H1 (cell line): ENCODE data around the gene TMEM116. TPM values are rescaled to one million over a fixed set of nuclear protein-coding genes. Genes with fewer than 3 reads are reported as not detected.
"Not testable (repeated sequence)": the region's sequence is repeated elsewhere in the genome, so short reads cannot be mapped to it uniquely, and the experiment has no call there.

ENCODE experiments used
- CTCF ChIA-PET: fragments of 300-600 bp; sonication (Branson Sonifier 250); formaldehyde crosslinking; loops from one replicate; lab custom pipeline; 2021; ENCODE audit not compliant: partially characterized antibody; lab: Charles Lee
- POLR2A ChIA-PET: fragments of 300-600 bp; sonication (Branson Sonifier 250); formaldehyde crosslinking; loops from one replicate; lab custom pipeline; 2021; ENCODE audit warnings: inconsistent platforms; ENCODE audit not compliant: partially characterized antibody; lab: Charles Lee
- DNase-seq, 2 experiments: peaks; one replicate each; pipeline versions ENCODE4 v3.0.0 to v3.0.0-alpha.2; 2010 to 2022; ENCODE audit warnings: low spot score in 2 of 2, low read depth in 1 of 2, mixed read lengths in 1 of 2
- FAIRE-seq: peaks from 2 replicates; lab custom pipeline; 2011; peaks lifted over from hg19 to GRCh38; lab: Jason Lieb, UNC
- H2AFZ ChIP-seq: 2 replicates; pipeline ENCODE4 v1.8.1; 2012; ENCODE audit warnings: low read length, inconsistent platforms
- H2AK5ac ChIP-seq: 2 replicates; pipeline ENCODE4 v1.6.1; 2013; ENCODE audit warnings: low read depth, low read length
- H2BK120ac ChIP-seq: replicated peaks from 2 replicates; pipeline ENCODE3; 2013; ENCODE audit warnings: low read depth, low read length, inconsistent platforms
- H2BK12ac ChIP-seq: 2 replicates; pipeline ENCODE4 v1.6.1; 2013; ENCODE audit warnings: low read depth, low read length
- H2BK15ac ChIP-seq: 2 replicates; pipeline ENCODE4 v1.6.1; 2013; ENCODE audit warnings: low read length
- H2BK20ac ChIP-seq: 2 replicates; pipeline ENCODE4 v1.6.1; 2013; ENCODE audit warnings: low read length
- H2BK5ac ChIP-seq: 2 replicates; pipeline ENCODE4 v1.6.1; 2013; ENCODE audit warnings: low read depth, low read length
- H3K14ac ChIP-seq: 2 replicates; pipeline ENCODE4 v1.6.1; 2013; ENCODE audit warnings: inconsistent platforms; ENCODE audit not compliant: insufficient read length
- H3K18ac ChIP-seq: 2 replicates; pipeline ENCODE4 v1.6.1; 2013; ENCODE audit warnings: low read length; ENCODE audit errors: extremely low read depth
- H3K23ac ChIP-seq: 2 replicates; pipeline ENCODE4 v1.6.1; 2013; ENCODE audit warnings: inconsistent platforms; ENCODE audit not compliant: insufficient read length
- H3K23me2 ChIP-seq: 2 replicates; pipeline ENCODE4 v1.6.1; 2013; ENCODE audit warnings: low read depth, low read length
- H3K27ac ChIP-seq: 2 replicates; pipeline ENCODE4 v1.6.1; 2011; ENCODE audit warnings: low read depth, low read length, inconsistent platforms
- H3K27me3 ChIP-seq, 4 experiments: replicated peaks in 1 of 4; 1 replicate in 1 of 4; 2 replicates in 3 of 4; pipeline versions ENCODE4 v1.6.1 to v1.8.1; 2011 to 2013; ENCODE audit warnings: low read length in 3 of 4, mild to moderate bottlenecking in 3 of 4, inconsistent platforms in 2 of 4, mixed read lengths in 2 of 4, moderate library complexity in 1 of 4; ENCODE audit not compliant: control insufficient read depth in 3 of 4, insufficient read depth in 3 of 4; ENCODE audit errors: extremely low read depth in 1 of 4
- H3K36me3 ChIP-seq, 4 experiments: 2 replicates each; pipeline versions ENCODE4 v1.6.1 to v1.8.1; 2011 to 2013; ENCODE audit warnings: mild to moderate bottlenecking in 4 of 4, low read length in 3 of 4, moderate library complexity in 2 of 4, control low read depth in 1 of 4, inconsistent platforms in 1 of 4; ENCODE audit not compliant: insufficient read depth in 4 of 4, control insufficient read depth in 2 of 4
- H3K4ac ChIP-seq: replicated peaks from 2 replicates; pipeline ENCODE3; 2013; ENCODE audit warnings: low read length, low read depth, mixed read lengths, inconsistent platforms; ENCODE audit not compliant: insufficient read length
- H3K4me1 ChIP-seq, 4 experiments: replicated peaks in 1 of 4; 1 replicate in 1 of 4; 2 replicates in 3 of 4; pipeline versions ENCODE4 v1.6.1 to v1.8.1; 2011 to 2013; ENCODE audit warnings: low read length in 3 of 4, inconsistent platforms in 2 of 4, mixed read lengths in 1 of 4; ENCODE audit not compliant: insufficient read depth in 4 of 4, control insufficient read depth in 3 of 4
- H3K4me2 ChIP-seq, 2 experiments: 2 replicates each; pipeline versions ENCODE4 v1.6.1 to v1.8.1; 2011 to 2013; ENCODE audit warnings: low read depth in 2 of 2, low read length in 2 of 2, control low read depth in 1 of 2, inconsistent platforms in 1 of 2, mild to moderate bottlenecking in 1 of 2; ENCODE audit not compliant: insufficient read depth in 1 of 2
- H3K4me3 ChIP-seq, 4 experiments: fragments of 200-600, 300-600 bp in 1 of 4; sonication (generic), shearing (Covaris generic), sonication (Bioruptor Twin) in 1 of 4; 2 replicates each; pipeline versions ENCODE4 v1.5.1 to v1.8.1; 2011 to 2016; ENCODE audit warnings: low read length in 4 of 4, low read depth in 3 of 4, control low read depth in 2 of 4, inconsistent platforms in 2 of 4, mild to moderate bottlenecking in 2 of 4, mixed read lengths in 1 of 4, moderate library complexity in 1 of 4; ENCODE audit not compliant: insufficient read depth in 2 of 4; ENCODE audit errors: extremely low read depth in 1 of 4
- H3K56ac ChIP-seq: replicated peaks from 2 replicates; pipeline ENCODE3; 2013; ENCODE audit warnings: low read depth, mild to moderate bottlenecking, mixed read lengths, low read length, inconsistent platforms; ENCODE audit not compliant: insufficient read length
- H3K79me1 ChIP-seq: 2 replicates; pipeline ENCODE4 v1.6.1; 2013; ENCODE audit warnings: low read depth, low read length, control low read depth
- H3K79me2 ChIP-seq, 2 experiments: 2 replicates each; pipeline versions ENCODE4 v1.6.1 to v1.8.1; 2012 to 2013; ENCODE audit warnings: low read length in 2 of 2, mild to moderate bottlenecking in 2 of 2, inconsistent platforms in 1 of 2; ENCODE audit not compliant: insufficient read depth in 2 of 2, control insufficient read depth in 1 of 2
- H3K9ac ChIP-seq, 4 experiments: replicated peaks in 1 of 4; 1 replicate in 1 of 4; 2 replicates in 3 of 4; pipeline versions ENCODE4 v1.6.1 to v1.8.1; 2011 to 2013; ENCODE audit warnings: low read depth in 3 of 4, low read length in 3 of 4, control low read depth in 2 of 4, mild to moderate bottlenecking in 2 of 4, moderate library complexity in 2 of 4, inconsistent platforms in 1 of 4; ENCODE audit errors: extremely low read depth in 1 of 4
- H3K9me3 ChIP-seq, 2 experiments: 2 replicates each; pipeline versions ENCODE4 v1.6.1 to v1.8.1; 2012 to 2013; ENCODE audit warnings: mild to moderate bottlenecking in 2 of 2, moderate library complexity in 2 of 2, control low read depth in 1 of 2, inconsistent platforms in 1 of 2, low read depth in 1 of 2, low read length in 1 of 2, mixed read lengths in 1 of 2; ENCODE audit not compliant: insufficient read depth in 2 of 2
- H4K20me1 ChIP-seq, 2 experiments: replicated peaks in 1 of 2; 2 replicates each; pipeline versions ENCODE3 to v1.8.1; 2011 to 2013; ENCODE audit warnings: inconsistent platforms in 2 of 2, low read length in 2 of 2, mild to moderate bottlenecking in 1 of 2; ENCODE audit not compliant: insufficient read depth in 2 of 2, control insufficient read depth in 1 of 2
- H4K5ac ChIP-seq: 2 replicates; pipeline ENCODE4 v1.6.1; 2013; ENCODE audit warnings: low read length, low read depth, mixed read lengths, inconsistent platforms; ENCODE audit not compliant: insufficient read length
- H4K8ac ChIP-seq: 2 replicates; pipeline ENCODE4 v1.8.0; 2013; ENCODE audit warnings: mild to moderate bottlenecking, moderate library complexity, low read length, inconsistent platforms; ENCODE audit not compliant: insufficient read depth; ENCODE audit errors: extremely low read depth
- H4K91ac ChIP-seq: replicated peaks from 2 replicates; pipeline ENCODE3; 2013; ENCODE audit warnings: low read length, mixed read lengths, inconsistent platforms; ENCODE audit not compliant: insufficient read length
- WGBS, 2 experiments: shearing (Covaris generic) in 1 of 2; methylation state at CpG; one replicate each; pipeline versions ENCODE4 v1.1.6 to v1.1.7; 2013 to 2015; ENCODE audit warnings: low lambda C conversion rate in 2 of 2, mixed read lengths in 2 of 2, inconsistent platforms in 1 of 2, low coverage in 1 of 2, missing lambda C conversion rate in 1 of 2; ENCODE audit not compliant: insufficient replicate concordance in 2 of 2, insufficient coverage in 1 of 2, insufficient read length in 1 of 2; ENCODE audit errors: extremely low coverage in 1 of 2, missing lambda C conversion rate in 1 of 2; 5-methylcytosine and 5-hydroxymethylcytosine counted together
- polyA plus RNA-seq, 7 experiments: library from polyadenylated mRNA; depleted of rRNA in 3 of 7; stranded (reverse) in 5 of 7; unstranded in 2 of 7; fragments of >200 nt in 5 of 7; fragments of 200-250 nt in 2 of 7; gene quantifications; 1 replicate in 5 of 7; 2 replicates in 1 of 7; 4 replicates in 1 of 7; pipeline versions ENCODE4 v1.2.1 to v1.2.3, GENCODE V29; 2011 to 2013; ENCODE audit warnings: missing spikeins in 2 of 7, mixed read lengths in 2 of 7
- total RNA-seq: library from RNA; stranded (reverse); fragmentation: NEBNext Ultra II Directional; extraction: Animal tissue kit (Norgen Biotek cat#: 25700); gene quantifications from 2 replicates; pipeline ENCODE4 v1.2.1, GENCODE V29; 2021

The TMEM116 gene
- total and polyA plus RNA-seq, 2 of the 8 experiments (the other 6 are each of a cell fraction or from before 2014, with no cell fraction given) = 8.1 to 25.2 TPM

DNA sequence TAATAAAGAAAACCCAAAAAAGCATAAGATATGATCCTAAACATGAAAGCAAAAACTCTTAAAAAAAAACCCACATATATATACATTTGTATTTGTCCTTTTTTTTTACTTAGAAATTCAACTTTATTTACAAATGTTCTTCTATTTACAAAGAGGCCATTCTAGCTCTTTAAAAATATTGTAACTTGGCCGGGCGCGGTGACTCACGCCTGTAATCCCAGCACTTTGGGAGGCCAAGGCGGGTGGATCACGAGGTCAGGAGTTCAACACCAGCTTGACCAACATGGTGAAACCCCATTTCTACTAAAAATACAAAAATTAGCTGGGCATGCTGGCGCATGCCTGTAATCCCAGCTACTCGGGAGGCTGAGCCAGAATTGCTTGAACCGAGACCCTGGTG lies 13.8 kb downstream of the TMEM116 start:
- H3K23me2 ChIP-seq, H3K36me3 ChIP-seq, H3K9me3 ChIP-seq, H4K5ac ChIP-seq, H4K91ac ChIP-seq, H3K4me2 ChIP-seq, H3K4ac ChIP-seq, H3K4me1 ChIP-seq, H3K79me1 ChIP-seq, H2AFZ ChIP-seq, H3K14ac ChIP-seq, H3K56ac ChIP-seq, H2BK5ac ChIP-seq, H3K18ac ChIP-seq, FAIRE-seq, H2AK5ac ChIP-seq, H4K8ac ChIP-seq, H2BK120ac ChIP-seq, H3K79me2 ChIP-seq, H4K20me1 ChIP-seq, H2BK20ac ChIP-seq, DNase-seq, H3K9ac ChIP-seq, H3K23ac ChIP-seq, H3K27me3 ChIP-seq, H2BK12ac ChIP-seq, CTCF ChIA-PET, H3K4me3 ChIP-seq, H3K27ac ChIP-seq, H2BK15ac ChIP-seq: not testable (repeated sequence)
- POLR2A ChIA-PET = interaction anchor here (1.2 to 4.7 kb wide), 3 partner anchors 14 to 148 kb away, joined by 3 to 32 read pairs (median 3); partner anchors contain the start of genes ERP29 and TMEM116
- WGBS, 2 experiments = 96% methylated on average over 9 of the region's 9 CpGs; no CpG with 5 or more reads in 1 of the 2 experiments
